ENCODE results near the gene HOXA7.

HOXA7 gene

GRCh38 chr7:27170426-27171324 is 14.2 kb upstream of the HOXA7 start:
- DNase-seq, result no peak

- peak in 1 of 3 donors; percentile 49 for DNase-seq
Measured at GRCh38 chr7:27169658-27170425, 13.4 kb upstream of the HOXA7 start.

- peak in 1 of 3 donors; percentile 50 for DNase-seq
Measured at GRCh38 chr7:27168265-27168947, 11.9 kb upstream of the HOXA7 start.

- DNase-seq, result peak in 1 of 3 donors; percentile 2
Measured at GRCh38 chr7:27167916-27168264, 11.4 kb upstream of the HOXA7 start.

GRCh38 chr7:27166531-27167505 is 10.3 kb upstream of the HOXA7 start:
- peak in 1 of 3 donors; percentile 50 for DNase-seq

- peak in 1 of 3 donors; percentile 32 for DNase-seq
Measured at GRCh38 chr7:27165996-27166530, 9.6 kb upstream of the HOXA7 start.

GRCh38 chr7:27165089-27165995 is 8.9 kb upstream of the HOXA7 start, which contains the start of gene HOXA9:
HOXA9 (minus strand) TSS chr7:27165537; CDS start chr7:27165457, 80 bp downstream.
- DNase-seq, result peak; percentile 88 to 90 (median 89)

- DNase-seq, result peak in 2 of 3 donors; percentile 41 to 64
Measured at GRCh38 chr7:27164367-27165088, 8.1 kb upstream of the HOXA7 start.

- no peak for DNase-seq
Measured at GRCh38 chr7:27164045-27164366, 7.5 kb upstream of the HOXA7 start.

- peak in 1 of 3 donors; percentile 1 for DNase-seq
Measured at GRCh38 chr7:27163288-27164044, 7.0 kb upstream of the HOXA7 start.

- DNase-seq, result no peak
Measured at GRCh38 chr7:27162561-27163287, 6.2 kb upstream of the HOXA7 start.

- no peak for DNase-seq
Measured at GRCh38 chr7:27161721-27162560, 5.5 kb upstream of the HOXA7 start.

GRCh38 chr7:27161214-27161720 is 4.8 kb upstream of the HOXA7 start:
- DNase-seq, result peak; percentile 71 to 82 (median 76)

GRCh38 chr7:27160546-27161213 is 4.2 kb upstream of the HOXA7 start:
- peak; percentile 86 to 93 (median 92) for DNase-seq

- no peak for DNase-seq
Measured at GRCh38 chr7:27160145-27160545, 3.7 kb upstream of the HOXA7 start.
